Measurements from ENCODE around the gene FGD4. TPM values are rescaled to one million over a fixed set of nuclear protein-coding genes. Genes with fewer than 3 reads are reported as not detected.
A peak's percentile ranks its signal among the peaks of the same experiment; 100 is the strongest.

FGD4 gene
- total RNA-seq, 4 donors from 2014 or later: 32.5 to 51.4 (median 38.8) TPM

DNA sequence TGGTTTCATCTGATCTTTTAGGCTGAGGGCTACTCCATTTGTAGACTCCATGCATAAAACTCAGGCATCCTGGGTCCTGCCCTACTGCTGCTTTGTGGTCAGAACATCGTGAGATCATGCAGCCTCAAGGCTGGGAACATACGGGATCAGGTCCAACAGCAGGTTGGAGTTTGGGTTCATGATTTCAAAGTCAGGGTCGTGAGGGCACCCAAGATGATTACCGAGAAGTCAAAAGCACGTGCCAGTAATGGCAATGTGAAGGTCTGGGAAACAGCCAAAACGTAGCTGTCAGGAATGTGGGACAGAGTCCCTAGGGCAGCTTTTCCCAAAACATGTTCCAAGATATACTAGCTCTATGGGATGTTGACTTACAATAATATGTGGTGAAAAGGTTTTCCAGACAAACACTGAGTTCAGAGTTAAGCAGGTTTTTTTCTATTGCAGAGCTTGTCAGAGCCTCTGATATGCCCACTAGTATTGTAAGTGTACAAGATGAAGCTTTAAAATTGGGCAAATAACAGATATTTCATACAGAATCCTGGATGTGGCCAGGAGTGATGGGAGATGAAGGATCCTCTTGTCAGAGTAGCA, 149.4 kb downstream of the FGD4 start:
- 25 to 29% methylated on average over 6 of the region's 6 CpGs for WGBS, 2 donors
- no peaks in the 10 kb centered on the region for H3K9me3 ChIP-seq
- DNase-seq: peak; percentile 14 to 29
- no peak overlapping the region for H3K4me3 ChIP-seq (replicated peaks in 1 of 3)
- peak overlapping the region; percentile 54 to 96 (median 90) for H3K27ac ChIP-seq
- TF ChIP-seq CTCF (IDR thresholded peaks at IDR 0.05) (no peak), POLR2A (IDR thresholded peaks at IDR 0.05) (no peak)
- H3K27me3 ChIP-seq: no peaks in the 10 kb centered on the region
- intact Hi-C loops (cut with DNase I): no loop called here
- H3K36me3 ChIP-seq: no peaks in the 10 kb centered on the region
- H3K4me1 ChIP-seq: peaks cover 49 to 71% of the 10 kb centered on the region in 2 donors

- intact Hi-C loops (cut with DNase I): no loop called here
- Histone ChIP-seq H3K27me3 (no peaks in the 10 kb centered on the region), H3K27ac (peak overlapping the region; percentile 54 to 96 (median 90)), H3K4me3 (replicated peaks in 1 of 3) (no peak overlapping the region), H3K4me1 (peaks cover 47 to 64% of the 10 kb centered on the region in 2 donors), H3K9me3 (no peaks in the 10 kb centered on the region), H3K36me3 (no peaks in the 10 kb centered on the region)
- DNase-seq: peak; percentile 79 to 83
- 20 to 21% methylated on average over 8 of the region's 8 CpGs for WGBS, 2 donors
- TF ChIP-seq CTCF (IDR thresholded peaks at IDR 0.05) (no peak), POLR2A (IDR thresholded peaks at IDR 0.05) (peak in 1 of 2 donors; percentile 23)
Measured at GRCh38 chr12:32549675-32550079, 150.3 kb downstream of the FGD4 start.

DNA sequence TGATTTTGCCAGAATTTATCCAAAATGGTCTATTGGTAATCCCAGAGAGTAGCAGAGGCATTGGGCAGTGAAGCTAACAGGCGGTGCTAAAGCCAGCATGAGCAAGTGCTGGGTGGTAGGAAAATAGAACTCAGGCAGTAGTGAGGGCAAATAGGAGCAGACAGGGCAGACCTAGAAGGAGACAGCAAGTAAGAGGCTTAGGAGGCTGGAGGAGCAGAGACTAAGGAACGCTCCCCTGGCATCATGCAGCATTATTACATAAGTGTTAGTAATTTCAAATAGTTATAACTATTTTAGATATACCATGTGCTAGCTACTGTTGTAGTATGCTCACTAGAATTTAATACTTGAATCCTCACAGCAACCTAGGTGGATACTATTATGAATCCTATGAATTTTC, 151.7 kb downstream of the FGD4 start:
- no peak for DNase-seq
- WGBS, 2 donors: 95 to 97% methylated on average over 2 of the region's 2 CpGs
- intact Hi-C loops (cut with DNase I): no loop called here
- TF ChIP-seq POLR2A (IDR thresholded peaks at IDR 0.05): no peak
- no peak for TF ChIP-seq CTCF (IDR thresholded peaks at IDR 0.05)
- H3K27me3 ChIP-seq: no peaks in the 10 kb centered on the region
- H3K9me3 ChIP-seq: no peaks in the 10 kb centered on the region
- peak overlapping the region; percentile 12 to 39 (median 25) for H3K27ac ChIP-seq
- peaks cover 33 to 50% of the 10 kb centered on the region in 2 donors for H3K4me1 ChIP-seq
- H3K36me3 ChIP-seq: no peaks in the 10 kb centered on the region
- no peak overlapping the region for H3K4me3 ChIP-seq (replicated peaks in 1 of 3)

- WGBS, 2 donors: 45 to 53% methylated on average over 1 of the region's 1 CpG
- peaks cover 6 to 31% of the 10 kb centered on the region in 2 donors for H3K4me1 ChIP-seq
- TF ChIP-seq CTCF (IDR thresholded peaks at IDR 0.05): no peak
- TF ChIP-seq POLR2A (IDR thresholded peaks at IDR 0.05): no peak
Measured at GRCh38 chr12:32558903-32559302, 159.5 kb downstream of the FGD4 start.

DNA sequence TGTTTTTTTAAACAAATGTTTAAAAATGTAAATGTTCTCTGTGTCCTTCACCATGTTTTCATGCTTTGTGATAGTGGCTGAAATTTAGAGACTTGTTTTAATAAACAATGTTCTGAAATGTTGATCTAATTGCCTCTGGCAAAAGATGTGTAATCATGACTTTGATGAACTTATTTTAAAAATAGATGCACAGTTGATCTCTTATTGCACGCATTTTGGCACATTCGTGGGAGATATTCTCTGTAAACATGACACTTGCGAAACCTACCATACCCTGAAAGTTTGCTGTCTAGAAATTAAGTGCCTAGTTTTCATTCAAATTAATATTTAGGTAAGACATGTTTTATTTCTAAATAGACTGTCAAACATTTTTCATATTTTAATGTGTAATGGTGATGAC, 160.1 kb downstream of the FGD4 start:
- DNase-seq: no peak
- TF ChIP-seq CTCF (IDR thresholded peaks at IDR 0.05) (no peak), POLR2A (IDR thresholded peaks at IDR 0.05) (no peak)
- WGBS, 2 donors: 51 to 67% methylated on average over 3 of the region's 3 CpGs
- Histone ChIP-seq H3K27me3 (no peaks in the 10 kb centered on the region), H3K4me1 (peaks cover 6 to 31% of the 10 kb centered on the region in 2 donors), H3K36me3 (no peaks in the 10 kb centered on the region), H3K4me3 (replicated peaks in 1 of 3) (no peak overlapping the region), H3K9me3 (no peaks in the 10 kb centered on the region), H3K27ac (peak overlapping the region; percentile 27 to 57 (median 53))
- intact Hi-C loops (cut with DNase I): no loop called here

More at GRCh38 chr12:32558903-32559302, 159.5 kb downstream of the FGD4 start:
- Histone ChIP-seq H3K36me3 (no peaks in the 10 kb centered on the region), H3K27me3 (no peaks in the 10 kb centered on the region), H3K9me3 (no peaks in the 10 kb centered on the region), H3K27ac (peak overlapping the region; percentile 27 to 57 (median 53)), H3K4me3 (replicated peaks in 1 of 3) (no peak overlapping the region)
- intact Hi-C loops (cut with DNase I): no loop called here
- DNase-seq: no peak
